ENCODE results near the gene GCKR. TPM values are rescaled to one million over a fixed set of nuclear protein-coding genes. Genes with fewer than 3 reads are reported as not detected.

GCKR gene
- total RNA-seq, 4 donors from 2014 or later = 0.21 to 1.9 (median 0.41) TPM

DNA sequence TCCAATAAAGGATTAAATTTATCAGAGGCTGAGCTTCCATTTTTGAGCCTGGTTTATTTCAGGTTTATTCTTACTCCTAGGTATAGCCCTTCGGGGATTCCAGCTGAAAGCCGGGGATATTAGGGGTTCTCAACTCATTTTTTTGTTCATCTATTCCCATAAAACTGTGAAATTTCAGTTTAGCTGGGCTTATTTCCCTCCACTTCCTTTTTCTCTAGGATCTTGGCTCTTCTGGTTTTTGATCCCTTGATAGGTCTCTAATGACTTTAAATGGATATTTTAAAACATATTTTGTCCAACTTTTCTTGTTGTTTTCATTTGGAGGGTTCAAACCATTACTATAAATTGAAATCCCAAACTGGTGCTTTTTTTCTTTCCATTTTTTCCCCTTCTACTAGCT lies 62.6 kb downstream of the GCKR start:
- peaks cover 0 to 26% (median 0%) of the 10 kb centered on the region in 4 donors for H3K27me3 ChIP-seq
- H3K4me3 ChIP-seq = no peak overlapping the region
- H3K4me1 ChIP-seq = no peaks in the 10 kb centered on the region
- H3K9me3 ChIP-seq = no peaks in the 10 kb centered on the region
- TF ChIP-seq POLR2A (IDR thresholded peaks at IDR 0.05) = no peak
- TF ChIP-seq, protein P1, sequence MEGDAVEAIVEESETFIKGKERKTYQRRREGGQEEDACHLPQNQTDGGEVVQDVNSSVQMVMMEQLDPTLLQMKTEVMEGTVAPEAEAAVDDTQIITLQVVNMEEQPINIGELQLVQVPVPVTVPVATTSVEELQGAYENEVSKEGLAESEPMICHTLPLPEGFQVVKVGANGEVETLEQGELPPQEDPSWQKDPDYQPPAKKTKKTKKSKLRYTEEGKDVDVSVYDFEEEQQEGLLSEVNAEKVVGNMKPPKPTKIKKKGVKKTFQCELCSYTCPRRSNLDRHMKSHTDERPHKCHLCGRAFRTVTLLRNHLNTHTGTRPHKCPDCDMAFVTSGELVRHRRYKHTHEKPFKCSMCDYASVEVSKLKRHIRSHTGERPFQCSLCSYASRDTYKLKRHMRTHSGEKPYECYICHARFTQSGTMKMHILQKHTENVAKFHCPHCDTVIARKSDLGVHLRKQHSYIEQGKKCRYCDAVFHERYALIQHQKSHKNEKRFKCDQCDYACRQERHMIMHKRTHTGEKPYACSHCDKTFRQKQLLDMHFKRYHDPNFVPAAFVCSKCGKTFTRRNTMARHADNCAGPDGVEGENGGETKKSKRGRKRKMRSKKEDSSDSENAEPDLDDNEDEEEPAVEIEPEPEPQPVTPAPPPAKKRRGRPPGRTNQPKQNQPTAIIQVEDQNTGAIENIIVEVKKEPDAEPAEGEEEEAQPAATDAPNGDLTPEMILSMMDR (IDR thresholded peaks at IDR 0.05) = no peak
- no peak for DNase-seq
- no peaks in the 10 kb centered on the region for H3K36me3 ChIP-seq
- intact Hi-C loops (cut with DNase I) = no loop called here
- 54 to 83% methylated on average over 2 of the region's 2 CpGs for WGBS, 2 donors
- H3K27ac ChIP-seq = no peak overlapping the region

DNA sequence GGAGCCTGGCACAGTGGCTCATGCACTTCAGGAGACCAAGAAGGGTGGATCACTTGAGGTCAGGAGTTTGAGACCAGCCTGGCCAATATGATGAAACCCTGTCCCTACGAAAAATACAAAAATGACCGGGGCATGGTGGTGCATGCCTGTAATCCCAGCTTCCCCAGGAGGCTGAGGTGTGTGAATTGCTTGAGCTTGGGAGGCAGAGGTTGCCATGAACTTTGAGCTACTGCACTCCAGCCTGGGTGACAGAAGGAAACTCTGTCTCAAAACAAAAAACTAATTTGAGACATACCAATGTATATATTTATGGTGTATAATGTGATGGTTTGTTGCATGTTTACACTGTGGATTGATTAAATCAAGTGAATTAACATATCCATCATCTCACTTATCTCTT lies 64.4 kb downstream of the GCKR start:
- WGBS, 2 donors = 46 to 77% methylated on average over 2 of the region's 2 CpGs
- intact Hi-C loops (cut with DNase I) = no loop called here

DNA sequence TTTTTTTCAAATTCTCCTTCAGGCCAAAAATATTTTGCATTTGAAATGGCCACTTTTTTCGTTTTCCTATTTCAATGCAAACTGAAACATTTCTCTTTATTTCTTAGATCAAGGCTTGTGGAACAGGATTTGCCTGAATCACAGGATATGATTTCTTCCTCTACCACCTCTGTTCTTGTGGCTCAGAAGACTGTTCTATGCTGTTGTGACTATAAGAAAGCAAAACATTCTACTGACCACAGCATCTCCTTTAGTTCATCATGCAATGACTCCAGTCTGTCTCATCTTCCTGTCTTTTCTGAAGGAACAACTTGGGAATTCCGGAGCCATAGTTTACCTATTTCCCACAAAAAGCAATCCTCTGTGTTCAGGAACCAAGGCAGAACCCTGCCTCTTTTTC lies 70.0 kb downstream of the GCKR start:
- 17 to 50% methylated on average over 2 of the region's 2 CpGs for WGBS, 2 donors
- no peak for TF ChIP-seq POLR2A (IDR thresholded peaks at IDR 0.05)
- TF ChIP-seq, protein P1 (IDR thresholded peaks at IDR 0.05) = no peak
- H3K27me3 ChIP-seq = peaks cover 0 to 44% (median 0%) of the 10 kb centered on the region in 4 donors

More for the DNA sequence above, 64.4 kb downstream of the GCKR start:
- H3K36me3 ChIP-seq = no peaks in the 10 kb centered on the region
- H3K27me3 ChIP-seq = peaks cover 0 to 25% (median 0%) of the 10 kb centered on the region in 4 donors
- no peak for TF ChIP-seq POLR2A (IDR thresholded peaks at IDR 0.05)
- TF ChIP-seq, protein P1 (IDR thresholded peaks at IDR 0.05) = no peak
- no peak for DNase-seq
- H3K4me1 ChIP-seq = no peaks in the 10 kb centered on the region
- H3K27ac ChIP-seq = no peak overlapping the region
- no peak overlapping the region for H3K4me3 ChIP-seq
- H3K9me3 ChIP-seq = no peaks in the 10 kb centered on the region

GRCh38 chr2:27569398-27569797 lies 72.8 kb downstream of the GCKR start:
- no peak for DNase-seq
- Histone ChIP-seq H3K4me1 (no peaks in the 10 kb centered on the region), H3K4me3 (no peak overlapping the region), H3K36me3 (no peaks in the 10 kb centered on the region), H3K9me3 (peaks cover 0 to 14% (median 8%) of the 10 kb centered on the region in 3 donors), H3K27me3 (peaks cover 0 to 44% (median 0%) of the 10 kb centered on the region in 4 donors), H3K27ac (no peak overlapping the region)
- intact Hi-C loops (cut with DNase I) = no loop called here
- no peak for TF ChIP-seq POLR2A (IDR thresholded peaks at IDR 0.05)
- TF ChIP-seq, protein P1 (IDR thresholded peaks at IDR 0.05) = no peak
- 55 to 57% methylated on average over 2 of the region's 2 CpGs for WGBS, 2 donors

More for the DNA sequence above, 70.0 kb downstream of the GCKR start:
- H3K4me1 ChIP-seq = no peaks in the 10 kb centered on the region
- no peaks in the 10 kb centered on the region for H3K9me3 ChIP-seq
- no peak overlapping the region for H3K4me3 ChIP-seq
- intact Hi-C loops (cut with DNase I) = no loop called here
- H3K36me3 ChIP-seq = no peaks in the 10 kb centered on the region
- no peak overlapping the region for H3K27ac ChIP-seq
- no peak for DNase-seq

GRCh38 chr2:27571197-27571596 lies 74.6 kb downstream of the GCKR start:
- intact Hi-C loops (cut with DNase I) = no loop called here
- H3K36me3 ChIP-seq = no peaks in the 10 kb centered on the region
- DNase-seq = no peak
- no peaks in the 10 kb centered on the region for H3K4me1 ChIP-seq
- no peak overlapping the region for H3K27ac ChIP-seq
- TF ChIP-seq POLR2A (IDR thresholded peaks at IDR 0.05) = no peak
- TF ChIP-seq, protein P1 (IDR thresholded peaks at IDR 0.05) = no peak
- WGBS, 2 donors = 63 to 85% methylated on average over 3 of the region's 3 CpGs
- peaks cover 0 to 24% (median 11%) of the 10 kb centered on the region in 3 donors for H3K9me3 ChIP-seq
- H3K4me3 ChIP-seq = no peak overlapping the region
- H3K27me3 ChIP-seq = peaks cover 0 to 36% (median 0%) of the 10 kb centered on the region in 4 donors
